GM12891 (cell line): ENCODE data around the gene NFILZ.

Experiments
- POLR2A ChIP-seq: IDR thresholded peaks from 2 replicates; pipeline ENCODE4 v1.6.1; 2011; ENCODE audit warnings: low read depth, low read length, control low read depth
- POLR2AphosphoS5 ChIP-seq: IDR thresholded peaks from 2 replicates; pipeline ENCODE4 v1.6.1; 2011; ENCODE audit warnings: low read depth, low read length, control low read depth
- SPI1 ChIP-seq: IDR thresholded peaks from 2 replicates; pipeline ENCODE4 v1.6.1; 2011; ENCODE audit warnings: low read depth, low read length, control low read depth

DNA sequence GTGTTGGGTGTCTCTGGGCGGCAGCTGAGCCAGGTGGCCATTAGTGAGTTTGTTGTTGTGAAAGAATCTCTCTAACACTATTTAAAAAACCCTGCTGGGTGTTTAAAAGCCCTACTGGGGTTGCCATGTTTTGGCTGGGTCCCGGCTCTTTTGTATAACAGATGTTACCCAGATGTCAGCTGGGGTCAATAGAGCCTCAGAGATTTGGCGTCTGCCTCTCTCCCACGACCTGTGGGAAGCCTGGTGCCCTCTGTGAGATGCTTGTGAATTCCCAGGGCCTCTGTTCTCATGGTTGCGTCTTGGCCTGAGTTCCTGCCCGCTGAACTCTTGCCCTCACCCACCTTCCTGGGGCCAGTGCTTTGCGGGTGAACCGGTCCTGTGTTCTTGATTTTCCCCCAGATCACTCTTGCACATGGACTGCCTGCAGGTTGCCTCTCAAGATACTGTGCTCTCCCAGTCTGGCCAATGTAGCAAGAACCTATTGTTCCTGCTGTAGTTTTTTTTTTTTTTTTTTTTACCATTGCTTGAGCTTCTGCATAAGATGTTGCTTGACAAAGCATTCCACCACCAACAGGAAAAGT lies 9.5 kb downstream of the NFILZ start:
- TF ChIP-seq POLR2A, result no peak
- no peak for TF ChIP-seq POLR2AphosphoS5
- no peak for TF ChIP-seq SPI1
